SK-N-MC (cell line): ENCODE data around the gene SIAE.

Experiments
- EZH2 ChIP-seq: fragments of 200-600 bp; sonication (generic); IDR thresholded peaks from one replicate; pipeline ENCODE4 v1.6.1; 2017; ENCODE audit warnings: antibody characterized with exemption
- POLR2AphosphoS5 ChIP-seq: IDR thresholded peaks from 2 replicates; pipeline ENCODE4 v1.6.1; 2012; ENCODE audit warnings: mild to moderate bottlenecking, low read depth, low read length, borderline replicate concordance

DNA sequence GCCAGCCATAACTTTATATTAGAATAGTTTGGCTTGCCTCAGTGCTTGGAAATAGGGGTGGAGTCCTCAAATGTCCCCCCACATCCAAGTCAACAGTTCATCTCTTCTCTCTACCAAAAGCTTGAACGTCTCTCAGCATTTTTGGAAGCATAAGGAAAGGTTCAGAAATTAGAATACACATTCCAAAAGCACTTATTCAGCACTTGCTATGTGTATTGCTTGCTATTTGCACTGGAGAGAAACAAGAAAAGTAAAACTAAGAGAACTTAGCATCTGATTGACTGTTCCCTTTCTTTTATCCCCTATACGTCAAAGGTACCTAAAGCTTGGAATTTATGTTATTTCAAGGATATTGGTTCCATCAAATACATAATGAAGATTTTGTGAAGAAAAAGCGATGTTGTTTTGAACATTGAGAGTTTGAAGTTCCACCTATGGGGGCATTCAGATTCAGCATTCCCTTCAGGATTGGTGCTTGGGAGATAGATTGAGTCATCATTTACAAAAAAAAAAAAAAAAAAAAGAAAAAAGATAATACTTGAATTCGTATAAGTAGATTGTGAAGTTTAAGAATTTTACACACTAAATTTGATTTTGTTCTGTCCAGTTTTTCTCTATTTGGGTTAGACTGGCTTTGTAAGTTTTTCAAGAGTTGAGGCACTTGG, 49.5 kb downstream of the SIAE start:
- TF ChIP-seq POLR2AphosphoS5 (no peak), EZH2 (no peak)
